DND-41 (cell line): ENCODE measurements around the gene PAWR.

ENCODE experiments used
- ATAC-seq: fragments of 200-7000 bp; cut with Tn5 transposase; 3 replicates; pipeline ENCODE4 v1.9.1; 2021; ENCODE audit warnings: low read depth; ENCODE audit not compliant: insufficient read depth
- DNase-seq: peaks from one replicate; pipeline ENCODE4 v3.0.0-alpha.2; 2020
- H2AFZ ChIP-seq: 2 replicates; pipeline ENCODE4 v1.6.0; 2012; ENCODE audit warnings: low read depth, low read length
- H3K27ac ChIP-seq: 2 replicates; pipeline ENCODE4 v1.5.1; 2012; ENCODE audit warnings: low read length, inconsistent platforms
- H3K27me3 ChIP-seq: fragments of 200-600 bp; sonication (generic); 2 replicates; pipeline ENCODE4 v1.6.0; 2012; ENCODE audit warnings: low read length, mild to moderate bottlenecking, inconsistent platforms; ENCODE audit not compliant: insufficient read depth, poor library complexity
- H3K36me3 ChIP-seq: 2 replicates; pipeline ENCODE4 v1.5.1; 2012; ENCODE audit warnings: low read length, inconsistent platforms; ENCODE audit not compliant: insufficient read depth
- H3K4me1 ChIP-seq: 2 replicates; pipeline ENCODE4 v1.5.1; 2012; ENCODE audit warnings: mild to moderate bottlenecking, low read length; ENCODE audit not compliant: insufficient read depth
- H3K4me2 ChIP-seq: 2 replicates; pipeline ENCODE4 v1.6.0; 2012; ENCODE audit warnings: mild to moderate bottlenecking, moderate library complexity, low read length, inconsistent platforms; ENCODE audit not compliant: insufficient read depth
- H3K4me3 ChIP-seq, 2 experiments: fragments of 200-600 bp in 1 of 2; shearing (Covaris generic) in 1 of 2; 2 replicates each; pipeline ENCODE4 v1.5.1; 2012 to 2016; ENCODE audit warnings: inconsistent platforms in 2 of 2, low read length in 2 of 2, mild to moderate bottlenecking in 2 of 2, low read depth in 1 of 2, moderate library complexity in 1 of 2
- H3K79me2 ChIP-seq: 2 replicates; pipeline ENCODE4 v1.6.0; 2012; ENCODE audit warnings: low read length, inconsistent platforms; ENCODE audit not compliant: insufficient read depth
- H3K9ac ChIP-seq: 2 replicates; pipeline ENCODE4 v1.6.0; 2012; ENCODE audit warnings: low read depth, mild to moderate bottlenecking, inconsistent platforms, low read length, moderate library complexity
- H3K9me3 ChIP-seq: 2 replicates; pipeline ENCODE4 v1.5.1; 2012; ENCODE audit warnings: low read length, moderate library complexity, mild to moderate bottlenecking, inconsistent platforms; ENCODE audit not compliant: insufficient read depth, severe bottlenecking
- H4K20me1 ChIP-seq: 2 replicates; pipeline ENCODE4 v1.6.0; 2012; ENCODE audit warnings: low read length; ENCODE audit not compliant: insufficient read depth
- EZH2 ChIP-seq: IDR thresholded peaks from 3 replicates; pipeline ENCODE4 v1.6.1; 2012; ENCODE audit warnings: borderline replicate concordance, low read depth, mild to moderate bottlenecking, moderate library complexity, low read length, inconsistent platforms; ENCODE audit not compliant: severe bottlenecking
- TF ChIP-seq, protein P1 (sequence below): IDR thresholded peaks from 2 replicates; pipeline ENCODE4 v1.5.1; 2012; ENCODE audit warnings: borderline replicate concordance, low read length, moderate library complexity, mild to moderate bottlenecking; ENCODE audit not compliant: poor library complexity, severe bottlenecking; ENCODE audit errors: extremely low read depth

PAWR gene

GRCh38 chr12:79601908-79602307 is 88.9 kb downstream of the PAWR start:
- TF ChIP-seq, protein P1, sequence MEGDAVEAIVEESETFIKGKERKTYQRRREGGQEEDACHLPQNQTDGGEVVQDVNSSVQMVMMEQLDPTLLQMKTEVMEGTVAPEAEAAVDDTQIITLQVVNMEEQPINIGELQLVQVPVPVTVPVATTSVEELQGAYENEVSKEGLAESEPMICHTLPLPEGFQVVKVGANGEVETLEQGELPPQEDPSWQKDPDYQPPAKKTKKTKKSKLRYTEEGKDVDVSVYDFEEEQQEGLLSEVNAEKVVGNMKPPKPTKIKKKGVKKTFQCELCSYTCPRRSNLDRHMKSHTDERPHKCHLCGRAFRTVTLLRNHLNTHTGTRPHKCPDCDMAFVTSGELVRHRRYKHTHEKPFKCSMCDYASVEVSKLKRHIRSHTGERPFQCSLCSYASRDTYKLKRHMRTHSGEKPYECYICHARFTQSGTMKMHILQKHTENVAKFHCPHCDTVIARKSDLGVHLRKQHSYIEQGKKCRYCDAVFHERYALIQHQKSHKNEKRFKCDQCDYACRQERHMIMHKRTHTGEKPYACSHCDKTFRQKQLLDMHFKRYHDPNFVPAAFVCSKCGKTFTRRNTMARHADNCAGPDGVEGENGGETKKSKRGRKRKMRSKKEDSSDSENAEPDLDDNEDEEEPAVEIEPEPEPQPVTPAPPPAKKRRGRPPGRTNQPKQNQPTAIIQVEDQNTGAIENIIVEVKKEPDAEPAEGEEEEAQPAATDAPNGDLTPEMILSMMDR: no peak
- no peak for TF ChIP-seq EZH2
- H3K27me3 ChIP-seq: no peaks in the 10 kb centered on the region
- H3K79me2 ChIP-seq: no peaks in the 10 kb centered on the region
- H3K4me1 ChIP-seq: no peaks in the 10 kb centered on the region
- ATAC-seq: no peak
- H3K4me3 ChIP-seq: no peak overlapping the region
- H3K4me2 ChIP-seq: no peak overlapping the region
- no peaks in the 10 kb centered on the region for H4K20me1 ChIP-seq
- no peak overlapping the region for H2AFZ ChIP-seq
- no peaks in the 10 kb centered on the region for H3K9me3 ChIP-seq
- H3K9ac ChIP-seq: no peak overlapping the region
- no peak overlapping the region for H3K27ac ChIP-seq
- no peak for DNase-seq
- H3K36me3 ChIP-seq: no peaks in the 10 kb centered on the region

GRCh38 chr12:79597910-79598309 is 92.9 kb downstream of the PAWR start:
- no peaks in the 10 kb centered on the region for H3K79me2 ChIP-seq
- no peak overlapping the region for H3K27ac ChIP-seq
- H3K4me3 ChIP-seq: no peak overlapping the region
- no peaks in the 10 kb centered on the region for H4K20me1 ChIP-seq
- H3K4me2 ChIP-seq: no peak overlapping the region
- no peaks in the 10 kb centered on the region for H3K4me1 ChIP-seq
- TF ChIP-seq, protein P1: no peak
- no peak for TF ChIP-seq EZH2
- no peak overlapping the region for H3K9ac ChIP-seq
- no peak for DNase-seq
- H3K27me3 ChIP-seq: no peaks in the 10 kb centered on the region
- no peak overlapping the region for H2AFZ ChIP-seq
- no peak for ATAC-seq
- no peaks in the 10 kb centered on the region for H3K36me3 ChIP-seq
- H3K9me3 ChIP-seq: no peaks in the 10 kb centered on the region

DNA sequence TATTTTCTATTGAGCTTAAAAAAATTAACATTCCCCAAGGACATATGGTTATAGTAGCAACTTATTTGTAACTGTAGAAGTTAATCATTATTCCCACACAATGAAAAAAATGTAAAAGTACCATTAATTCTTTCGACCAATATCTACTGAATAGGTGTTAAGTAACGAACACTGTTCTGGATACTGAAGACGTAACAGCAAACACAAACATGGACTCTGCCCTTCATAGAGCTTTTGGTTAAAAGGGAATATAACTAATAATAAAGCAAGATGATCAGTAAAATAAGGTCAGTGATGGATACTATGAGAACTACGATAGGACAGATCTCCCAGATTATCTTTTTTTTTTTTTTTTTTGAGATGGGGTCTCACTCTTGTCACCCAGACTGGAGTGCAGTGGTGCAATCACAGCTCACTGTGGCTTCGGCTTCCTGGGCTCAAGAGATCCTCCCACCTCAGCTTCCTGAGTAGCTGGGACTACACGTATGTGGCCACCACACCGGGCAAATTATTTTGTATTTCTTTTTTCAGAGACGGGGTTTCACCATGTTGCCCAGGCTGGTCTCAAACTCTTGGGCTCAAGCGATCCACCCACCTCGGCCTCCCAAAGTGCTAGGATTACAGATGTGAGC is 93.9 kb downstream of the PAWR start:
- Histone ChIP-seq H3K4me3 (no peak overlapping the region), H3K27ac (no peak overlapping the region), H4K20me1 (no peaks in the 10 kb centered on the region), H3K9ac (no peak overlapping the region), H3K79me2 (no peaks in the 10 kb centered on the region), H2AFZ (no peak overlapping the region), H3K9me3 (no peaks in the 10 kb centered on the region), H3K27me3 (no peaks in the 10 kb centered on the region), H3K4me2 (no peak overlapping the region), H3K4me1 (no peaks in the 10 kb centered on the region), H3K36me3 (no peaks in the 10 kb centered on the region)
- no peak for DNase-seq
- TF ChIP-seq, protein P1: no peak
- no peak for TF ChIP-seq EZH2
- ATAC-seq: no peak
